ENCODE results near the gene TEKT5. TPM values are rescaled to one million over a fixed set of nuclear protein-coding genes. Genes with fewer than 3 reads are reported as not detected.
A peak's percentile ranks its signal among the peaks of the same experiment; 100 is the strongest.
"Not testable (repeated sequence)": the region's sequence is repeated elsewhere in the genome, so short reads cannot be mapped to it uniquely, and the experiment has no call there.

TEKT5 gene
- total RNA-seq, 4 donors from 2014 or later, result not detected

GRCh38 chr16:10623059-10623458, 71.7 kb downstream of the TEKT5 start:
- Histone ChIP-seq H3K27me3 (peaks cover 0 to 24% (median 0%) of the 10 kb centered on the region in 4 donors), H3K27ac (replicated peaks in 1 of 4) (no peak overlapping the region), H3K4me3 (no peak overlapping the region), H3K4me1 (peaks cover 6 to 20% (median 10%) of the 10 kb centered on the region in 4 donors), H3K9me3 (no peaks in the 10 kb centered on the region), H3K36me3 (no peaks in the 10 kb centered on the region)
- 92% methylated on average over 3 of the region's 3 CpGs for WGBS
- intact Hi-C loops (cut with DNase I), result no loop called here
- TF ChIP-seq POLR2A (IDR thresholded peaks at IDR 0.05; ENCODE audit: low read depth) (no peak), POLR2AphosphoS5 (IDR thresholded peaks at IDR 0.05) (no peak), EP300 (IDR thresholded peaks at IDR 0.05) (no peak)
- TF ChIP-seq, protein P1, sequence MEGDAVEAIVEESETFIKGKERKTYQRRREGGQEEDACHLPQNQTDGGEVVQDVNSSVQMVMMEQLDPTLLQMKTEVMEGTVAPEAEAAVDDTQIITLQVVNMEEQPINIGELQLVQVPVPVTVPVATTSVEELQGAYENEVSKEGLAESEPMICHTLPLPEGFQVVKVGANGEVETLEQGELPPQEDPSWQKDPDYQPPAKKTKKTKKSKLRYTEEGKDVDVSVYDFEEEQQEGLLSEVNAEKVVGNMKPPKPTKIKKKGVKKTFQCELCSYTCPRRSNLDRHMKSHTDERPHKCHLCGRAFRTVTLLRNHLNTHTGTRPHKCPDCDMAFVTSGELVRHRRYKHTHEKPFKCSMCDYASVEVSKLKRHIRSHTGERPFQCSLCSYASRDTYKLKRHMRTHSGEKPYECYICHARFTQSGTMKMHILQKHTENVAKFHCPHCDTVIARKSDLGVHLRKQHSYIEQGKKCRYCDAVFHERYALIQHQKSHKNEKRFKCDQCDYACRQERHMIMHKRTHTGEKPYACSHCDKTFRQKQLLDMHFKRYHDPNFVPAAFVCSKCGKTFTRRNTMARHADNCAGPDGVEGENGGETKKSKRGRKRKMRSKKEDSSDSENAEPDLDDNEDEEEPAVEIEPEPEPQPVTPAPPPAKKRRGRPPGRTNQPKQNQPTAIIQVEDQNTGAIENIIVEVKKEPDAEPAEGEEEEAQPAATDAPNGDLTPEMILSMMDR (IDR thresholded peaks at IDR 0.05), result no peak
- DNase-seq (ENCODE audit: extremely low spot score), result no peak

- intact Hi-C loops (cut with DNase I), result no loop called here
- H3K9me3 ChIP-seq, result no peaks in the 10 kb centered on the region
- H3K27ac ChIP-seq (replicated peaks in 1 of 4), result no peak overlapping the region
- H3K4me1 ChIP-seq, result peaks cover 13 to 28% (median 16%) of the 10 kb centered on the region in 4 donors
- no peak for DNase-seq (ENCODE audit: extremely low spot score)
- TF ChIP-seq POLR2AphosphoS5 (IDR thresholded peaks at IDR 0.05), result no peak
- no peak for TF ChIP-seq POLR2A (IDR thresholded peaks at IDR 0.05; ENCODE audit: low read depth)
- TF ChIP-seq, protein P1 (IDR thresholded peaks at IDR 0.05), result no peak
- no peak for TF ChIP-seq EP300 (IDR thresholded peaks at IDR 0.05)
- H3K27me3 ChIP-seq, result peaks cover 0 to 28% (median 0%) of the 10 kb centered on the region in 4 donors
- H3K4me3 ChIP-seq, result no peak overlapping the region
- 71% methylated on average over 17 of the region's 19 CpGs for whole genome bisulfite sequencing
- H3K36me3 ChIP-seq, result no peaks in the 10 kb centered on the region
These were observed 72.5 kb downstream of the TEKT5 start for GRCh38 chr16:10622036-10622921.

GRCh38 chr16:10621216-10621949, 73.3 kb downstream of the TEKT5 start:
- Histone ChIP-seq H3K4me1 (peaks cover 22 to 36% (median 25%) of the 10 kb centered on the region in 4 donors), H3K27me3 (peaks cover 0 to 28% (median 0%) of the 10 kb centered on the region in 4 donors)
- H3K27ac ChIP-seq (replicated peaks in 1 of 4); H3K4me3 ChIP-seq; DNase-seq (ENCODE audit: extremely low spot score); H3K36me3 ChIP-seq; intact Hi-C loops (cut with DNase I); H3K9me3 ChIP-seq: not testable (repeated sequence)
- WGBS, result 88% methylated on average over 6 of the region's 7 CpGs

- no peak for TF ChIP-seq POLR2AphosphoS5 (IDR thresholded peaks at IDR 0.05)
- TF ChIP-seq POLR2A (IDR thresholded peaks at IDR 0.05; ENCODE audit: low read depth), result no peak
- no peak for TF ChIP-seq EP300 (IDR thresholded peaks at IDR 0.05)
- TF ChIP-seq, protein P1 (IDR thresholded peaks at IDR 0.05), result no peak
- peaks cover 0 to 28% (median 0%) of the 10 kb centered on the region in 4 donors for H3K27me3 ChIP-seq
- DNase-seq (ENCODE audit: extremely low spot score), result no peak
- no peaks in the 10 kb centered on the region for H3K36me3 ChIP-seq
- no peak overlapping the region for H3K27ac ChIP-seq (replicated peaks in 1 of 4)
- no peaks in the 10 kb centered on the region for H3K9me3 ChIP-seq
- no peak overlapping the region for H3K4me3 ChIP-seq
- intact Hi-C loops (cut with DNase I), result no loop called here
- WGBS, result 85% methylated on average over 6 of the region's 6 CpGs
- H3K4me1 ChIP-seq, result peaks cover 22 to 36% (median 25%) of the 10 kb centered on the region in 4 donors
These were observed 74.6 kb downstream of the TEKT5 start for GRCh38 chr16:10620120-10620519.

DNA sequence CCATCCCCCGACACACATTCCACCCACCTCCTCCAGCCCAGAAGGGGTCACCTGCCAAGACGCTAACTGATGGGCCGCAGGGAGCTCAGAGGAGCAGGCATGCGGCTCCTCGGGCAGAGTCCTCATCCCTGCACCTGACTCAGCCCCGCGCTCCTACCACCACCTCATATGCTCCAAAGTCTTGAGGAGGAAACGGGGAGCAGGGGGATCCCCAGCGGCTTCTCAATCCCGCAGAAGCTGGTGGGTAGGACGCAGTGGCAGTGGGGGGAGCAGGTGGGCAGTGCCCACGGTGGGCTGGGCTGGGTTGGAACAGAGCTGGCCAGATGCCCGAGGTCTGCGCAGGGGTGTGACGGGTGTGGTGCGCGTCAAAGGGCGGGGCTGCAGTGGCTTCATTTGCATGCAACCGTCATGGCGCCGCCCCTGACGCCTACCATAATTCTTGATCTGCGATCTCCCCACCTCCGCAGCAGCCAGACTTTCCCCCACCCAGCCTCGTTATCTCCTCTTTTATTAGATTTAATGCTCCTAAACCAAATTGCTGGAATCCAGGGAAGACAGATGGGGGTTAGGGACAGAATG, 75.4 kb downstream of the TEKT5 start:
- H3K4me3 ChIP-seq, result peak overlapping the region in 3 of 4 donors; percentile 4 to 30 (median 23)
- H3K36me3 ChIP-seq, result no peaks in the 10 kb centered on the region
- no peak for DNase-seq (ENCODE audit: extremely low spot score)
- peak overlapping the region in 1 of 4 donors; percentile 39 for H3K27ac ChIP-seq (replicated peaks in 1 of 4)
- WGBS, result 20% methylated on average over 18 of the region's 25 CpGs
- intact Hi-C loops (cut with DNase I), result no loop called here
- no peaks in the 10 kb centered on the region for H3K9me3 ChIP-seq
- H3K4me1 ChIP-seq, result peaks cover 22 to 36% (median 25%) of the 10 kb centered on the region in 4 donors
- no peak for TF ChIP-seq POLR2A (IDR thresholded peaks at IDR 0.05; ENCODE audit: low read depth)
- H3K27me3 ChIP-seq, result peaks cover 0 to 28% (median 0%) of the 10 kb centered on the region in 4 donors

Measured in esophagus muscularis mucosa (tissue), 4 donors.